ENCODE results near the gene CDCA5.

DNA sequence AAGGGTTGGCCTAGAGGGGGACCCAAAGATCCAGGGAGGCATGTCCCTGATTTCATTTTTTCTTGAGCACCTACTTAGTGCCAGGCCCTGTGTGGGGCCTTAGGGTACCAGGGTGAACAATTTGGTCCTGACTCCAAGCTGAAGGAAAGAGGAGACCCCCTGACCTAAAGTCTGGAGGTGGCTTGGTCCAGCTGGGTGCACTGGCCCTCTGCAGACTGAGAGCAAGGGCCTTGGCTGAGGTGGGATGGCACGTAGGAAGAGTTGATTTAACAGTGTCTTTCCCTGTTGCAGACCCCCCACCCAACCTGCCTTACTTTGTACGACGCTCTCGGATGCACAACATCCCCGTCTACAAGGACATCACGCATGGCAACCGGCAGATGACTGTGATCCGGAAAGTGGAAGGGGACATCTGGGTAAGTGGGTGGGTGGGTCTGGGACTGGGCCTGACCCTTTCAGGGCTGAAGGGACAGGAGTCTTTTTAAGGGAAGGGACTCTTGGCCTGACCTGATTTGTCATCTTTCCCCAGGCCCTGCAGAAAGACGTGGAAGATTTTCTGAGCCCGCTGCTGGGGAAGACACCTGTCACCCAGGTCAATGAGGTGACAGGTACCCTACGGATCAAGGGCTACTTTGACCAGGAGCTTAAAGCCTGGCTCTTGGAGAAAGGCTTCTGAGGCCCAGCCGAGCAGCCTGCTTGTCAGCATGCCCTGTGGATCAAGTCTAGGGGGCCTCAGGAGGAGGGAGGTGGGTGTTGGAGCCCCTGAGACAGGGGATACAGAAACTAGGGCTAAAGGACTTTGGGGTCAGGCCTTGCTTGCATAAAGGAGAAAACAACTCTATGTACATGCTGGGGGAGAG is 41.6 kb upstream of the CDCA5 start:
- TF ChIP-seq, protein P1, sequence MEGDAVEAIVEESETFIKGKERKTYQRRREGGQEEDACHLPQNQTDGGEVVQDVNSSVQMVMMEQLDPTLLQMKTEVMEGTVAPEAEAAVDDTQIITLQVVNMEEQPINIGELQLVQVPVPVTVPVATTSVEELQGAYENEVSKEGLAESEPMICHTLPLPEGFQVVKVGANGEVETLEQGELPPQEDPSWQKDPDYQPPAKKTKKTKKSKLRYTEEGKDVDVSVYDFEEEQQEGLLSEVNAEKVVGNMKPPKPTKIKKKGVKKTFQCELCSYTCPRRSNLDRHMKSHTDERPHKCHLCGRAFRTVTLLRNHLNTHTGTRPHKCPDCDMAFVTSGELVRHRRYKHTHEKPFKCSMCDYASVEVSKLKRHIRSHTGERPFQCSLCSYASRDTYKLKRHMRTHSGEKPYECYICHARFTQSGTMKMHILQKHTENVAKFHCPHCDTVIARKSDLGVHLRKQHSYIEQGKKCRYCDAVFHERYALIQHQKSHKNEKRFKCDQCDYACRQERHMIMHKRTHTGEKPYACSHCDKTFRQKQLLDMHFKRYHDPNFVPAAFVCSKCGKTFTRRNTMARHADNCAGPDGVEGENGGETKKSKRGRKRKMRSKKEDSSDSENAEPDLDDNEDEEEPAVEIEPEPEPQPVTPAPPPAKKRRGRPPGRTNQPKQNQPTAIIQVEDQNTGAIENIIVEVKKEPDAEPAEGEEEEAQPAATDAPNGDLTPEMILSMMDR (IDR thresholded peaks at IDR 0.05; ENCODE audit: low read length) = no peak
- TF ChIP-seq EZH2 (IDR thresholded peaks at IDR 0.05; ENCODE audit: borderline replicate concordance, low read length) = no peak

All from OCI-LY1 (cell line).